NK-92 treated with Interleukin-12 subunit alpha and Interleukin-12 subunit beta, amount 100 ng/mL, for 24 hours (cell line): Measurements from ENCODE around the gene LILRA5.
"Not testable (repeated sequence)": the region's sequence is repeated elsewhere in the genome, so short reads cannot be mapped to it uniquely, and the experiment has no call there.

ENCODE experiments used
- DNase-seq: peaks from one replicate; lab custom pipeline; 2025; lab: John Stamatoyannopoulos, UW

LILRA5 gene

DNA sequence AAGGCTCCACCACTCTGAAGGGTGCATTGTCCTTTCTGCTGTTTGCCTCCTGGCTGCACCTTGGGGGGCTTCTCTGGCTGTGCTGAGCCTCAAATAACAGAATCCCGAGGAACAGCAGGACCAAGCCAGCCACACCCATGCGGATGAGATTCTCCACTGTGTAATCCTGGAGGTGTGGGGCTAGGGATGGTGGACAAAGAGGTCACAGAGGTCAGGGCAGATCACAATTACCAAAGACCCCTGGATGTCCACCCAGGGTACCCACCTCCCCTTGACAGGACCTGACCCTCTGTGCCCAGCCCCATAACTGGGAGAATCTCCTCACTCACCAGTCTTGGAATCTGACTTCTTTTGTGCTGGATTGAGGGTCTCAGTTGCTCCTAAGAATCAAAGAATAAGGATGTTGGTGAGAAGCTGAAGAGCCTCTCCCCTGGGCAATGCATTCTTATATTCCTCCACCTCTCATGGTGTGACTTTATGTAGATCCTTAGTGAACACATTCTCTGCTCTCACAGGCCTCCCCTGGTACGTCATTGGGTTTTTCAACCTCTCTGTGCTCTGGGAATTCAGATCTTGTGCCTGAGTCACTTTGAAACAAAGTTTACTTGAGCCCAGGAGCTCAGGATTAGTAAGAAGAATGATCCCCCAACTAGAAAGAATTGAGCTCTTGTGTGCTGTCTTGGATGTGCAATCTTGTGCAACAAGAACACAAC is 20.8 kb upstream of the LILRA5 start:
- no peak for DNase-seq

DNA sequence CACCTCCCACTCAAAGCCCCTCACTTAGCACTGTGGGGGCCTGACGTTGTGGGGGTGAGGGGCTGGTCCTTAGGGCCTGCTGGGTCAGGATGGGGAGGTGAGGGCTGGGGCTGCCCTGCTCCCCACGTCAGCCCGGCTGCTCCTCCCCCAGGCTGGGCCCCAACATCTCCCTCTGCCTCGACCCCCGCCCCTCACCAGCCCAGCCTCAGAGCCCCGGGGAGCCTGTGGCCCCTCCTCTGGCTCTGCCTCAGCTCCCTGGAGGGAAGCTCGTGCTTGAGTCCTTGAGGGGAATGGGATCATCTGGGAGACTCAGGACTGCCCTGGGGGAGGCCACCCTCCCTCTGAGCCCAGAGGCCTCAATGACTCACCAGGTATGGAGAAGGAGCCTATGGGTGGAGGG is 19.2 kb upstream of the LILRA5 start:
- DNase-seq: no peak

DNA sequence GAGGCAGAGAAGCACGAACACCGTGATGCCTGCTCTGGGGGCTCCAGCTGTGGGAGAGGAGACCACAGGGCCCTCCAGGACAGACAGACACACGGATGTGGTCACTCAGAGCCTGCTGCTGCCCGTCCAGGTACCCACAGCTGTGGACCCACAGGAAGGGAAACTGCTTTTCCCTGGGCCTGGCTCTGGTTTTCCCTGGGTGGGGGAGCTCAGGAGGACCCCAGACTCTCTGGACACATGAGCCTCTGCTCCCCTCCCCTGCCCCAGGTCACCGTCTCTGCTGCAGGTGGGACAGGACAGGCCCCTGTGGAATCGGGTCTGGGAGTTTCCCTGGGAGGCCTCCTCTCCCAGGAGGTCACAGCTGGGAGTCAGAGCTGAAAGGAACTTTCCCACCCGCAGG is 18.7 kb upstream of the LILRA5 start:
- DNase-seq: no peak

DNA sequence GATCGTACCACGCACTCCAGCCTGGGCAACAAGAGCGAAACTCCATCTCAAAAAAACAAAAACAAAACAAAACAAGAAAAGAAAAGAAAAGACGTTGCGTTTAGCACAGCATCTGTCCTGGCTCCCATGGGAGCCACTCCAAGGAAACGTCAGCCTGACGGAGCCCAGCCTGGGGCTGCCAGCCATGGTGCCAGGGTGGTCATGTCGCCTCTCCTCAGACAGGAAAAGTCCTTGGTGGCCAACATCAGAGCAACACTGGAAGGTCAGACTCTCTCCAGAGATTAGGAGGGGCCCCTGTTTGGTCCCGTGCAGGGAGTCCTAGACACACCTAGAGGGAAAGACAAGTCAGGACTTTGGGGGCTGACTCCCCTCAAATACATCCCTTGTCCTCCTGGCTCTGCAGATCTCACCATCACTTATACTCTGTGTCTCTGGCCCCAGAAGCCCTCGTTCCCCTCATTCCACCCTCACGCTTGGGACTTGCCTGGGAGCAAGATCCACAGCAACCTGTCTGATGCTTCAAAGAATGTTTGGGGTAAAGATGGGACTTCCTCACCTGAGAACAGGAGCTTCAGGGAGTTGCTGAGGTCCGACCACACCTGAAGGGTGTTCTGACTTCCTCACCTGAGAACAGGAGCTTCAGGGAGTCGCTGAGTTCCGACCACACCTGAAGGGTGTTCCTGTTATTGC is 16.7 kb upstream of the LILRA5 start:
- no peak for DNase-seq

DNA sequence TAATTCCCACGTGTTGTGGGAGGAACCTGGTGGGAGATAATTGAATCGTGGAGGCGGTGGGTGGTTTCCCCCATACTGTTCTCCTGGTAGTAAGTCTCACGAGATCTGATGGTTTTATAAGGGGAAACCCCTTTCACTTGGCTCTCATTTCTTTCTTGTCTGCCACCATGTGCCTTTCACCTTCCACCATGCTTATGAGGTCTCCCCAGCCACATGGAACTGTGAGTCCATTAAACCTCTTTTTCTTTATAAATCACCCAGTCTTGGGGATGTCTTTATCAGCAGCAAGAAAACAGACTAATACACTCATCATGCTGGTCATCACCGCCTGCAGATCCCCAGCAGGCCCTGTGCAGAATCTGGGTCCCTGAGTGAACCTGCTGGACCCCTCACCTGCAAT is 15.8 kb upstream of the LILRA5 start:
- DNase-seq: not testable (repeated sequence)

DNA sequence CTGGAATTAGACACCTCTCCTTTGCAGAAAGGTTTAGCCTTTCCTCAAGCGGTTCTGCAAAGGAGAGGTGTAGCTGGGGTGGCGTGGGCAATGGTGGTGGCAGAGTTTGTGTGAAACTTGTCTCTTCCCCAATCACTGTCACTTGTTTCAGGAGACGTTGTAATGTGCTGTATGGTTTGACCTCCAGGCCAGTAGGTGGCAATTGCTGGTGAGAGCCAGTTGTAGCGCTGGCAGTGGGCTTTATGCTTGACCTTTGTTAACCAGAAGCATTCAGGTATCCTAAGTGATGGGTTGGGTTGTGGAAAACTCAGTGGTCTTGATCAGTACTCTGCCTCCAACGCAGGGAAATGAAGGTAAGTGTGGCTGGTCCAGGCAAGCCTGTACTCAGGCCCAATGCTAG is 12.7 kb upstream of the LILRA5 start:
- DNase-seq: no peak

DNA sequence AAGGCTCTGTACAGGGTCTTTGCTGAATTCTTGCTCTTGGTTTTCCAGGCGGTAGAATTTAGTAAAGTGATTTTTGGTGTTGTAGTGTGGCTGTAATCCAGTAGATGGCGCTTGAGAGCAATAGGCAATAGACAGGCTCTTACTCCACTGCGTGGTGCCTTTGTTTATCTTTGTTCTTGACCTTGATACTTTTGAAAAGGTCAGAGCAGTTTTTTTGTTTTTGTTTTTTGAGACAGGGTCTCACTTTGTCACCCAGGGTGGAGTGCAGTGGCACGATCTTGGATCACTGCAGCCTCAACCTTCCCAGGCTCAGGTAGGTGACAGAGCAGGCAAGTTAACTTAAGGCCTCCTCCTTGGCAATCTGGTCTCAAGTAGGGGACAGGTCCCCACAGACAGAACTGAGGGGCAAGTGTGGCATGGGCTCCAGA is 12.2 kb upstream of the LILRA5 start:
- DNase-seq: no peak

DNA sequence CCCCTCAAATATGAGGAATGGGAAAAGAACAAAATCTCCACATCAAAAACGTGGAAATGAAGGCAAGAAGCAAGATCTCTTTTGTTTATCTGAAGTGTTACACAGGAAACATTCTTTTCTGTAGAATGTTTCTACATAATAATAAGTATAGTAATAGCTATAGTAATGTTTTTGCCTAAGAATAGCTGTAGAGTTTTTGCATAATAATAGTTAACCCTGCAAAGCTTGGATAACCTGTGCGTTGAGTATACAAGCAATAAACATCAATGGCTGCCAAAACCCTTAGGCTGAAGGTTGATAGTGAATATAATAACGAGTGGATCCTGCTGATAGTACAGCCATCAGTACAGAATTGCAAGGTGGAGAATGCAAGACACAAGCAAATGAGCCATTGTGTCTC is 11.1 kb upstream of the LILRA5 start:
- no peak for DNase-seq

DNA sequence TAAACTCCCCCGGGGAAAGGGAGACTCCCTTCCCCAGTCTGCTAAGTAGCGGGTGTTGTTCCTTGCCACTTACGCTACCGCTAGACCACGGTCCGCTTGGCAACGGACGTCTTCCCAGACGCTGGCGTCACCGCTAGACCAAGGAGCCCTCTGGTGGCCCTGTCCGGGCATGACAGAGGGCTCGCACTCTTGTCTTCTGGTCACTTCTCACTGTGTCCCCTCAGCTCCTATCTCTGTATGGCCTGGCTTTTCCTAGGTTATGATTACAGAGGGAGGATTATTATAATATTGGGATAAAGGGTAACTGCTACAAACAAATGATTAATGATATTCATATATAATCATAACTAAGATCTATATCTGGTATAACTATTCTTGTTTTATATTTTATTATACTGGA is 10.0 kb upstream of the LILRA5 start:
- not testable (repeated sequence) for DNase-seq

DNA sequence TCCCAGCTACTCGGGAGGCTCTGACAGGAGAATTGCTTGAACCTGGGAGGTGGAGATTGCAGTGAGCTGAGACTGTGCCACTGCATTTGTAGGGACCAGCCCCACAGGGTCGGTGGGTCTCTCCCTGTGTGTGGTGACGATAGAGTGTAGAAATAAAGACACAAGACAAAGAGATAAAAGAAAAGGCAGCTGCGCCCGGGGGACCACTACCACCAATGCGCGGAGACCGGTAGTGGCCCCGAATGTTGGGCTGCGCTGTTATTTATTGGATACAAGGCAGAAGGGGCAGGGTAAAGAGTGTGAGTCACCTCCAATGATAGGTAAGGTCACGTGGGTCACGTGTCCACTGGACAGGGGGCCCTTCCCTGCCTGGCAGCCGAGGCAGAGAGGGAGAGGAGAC is 9.3 kb upstream of the LILRA5 start:
- DNase-seq: not testable (repeated sequence)

DNA sequence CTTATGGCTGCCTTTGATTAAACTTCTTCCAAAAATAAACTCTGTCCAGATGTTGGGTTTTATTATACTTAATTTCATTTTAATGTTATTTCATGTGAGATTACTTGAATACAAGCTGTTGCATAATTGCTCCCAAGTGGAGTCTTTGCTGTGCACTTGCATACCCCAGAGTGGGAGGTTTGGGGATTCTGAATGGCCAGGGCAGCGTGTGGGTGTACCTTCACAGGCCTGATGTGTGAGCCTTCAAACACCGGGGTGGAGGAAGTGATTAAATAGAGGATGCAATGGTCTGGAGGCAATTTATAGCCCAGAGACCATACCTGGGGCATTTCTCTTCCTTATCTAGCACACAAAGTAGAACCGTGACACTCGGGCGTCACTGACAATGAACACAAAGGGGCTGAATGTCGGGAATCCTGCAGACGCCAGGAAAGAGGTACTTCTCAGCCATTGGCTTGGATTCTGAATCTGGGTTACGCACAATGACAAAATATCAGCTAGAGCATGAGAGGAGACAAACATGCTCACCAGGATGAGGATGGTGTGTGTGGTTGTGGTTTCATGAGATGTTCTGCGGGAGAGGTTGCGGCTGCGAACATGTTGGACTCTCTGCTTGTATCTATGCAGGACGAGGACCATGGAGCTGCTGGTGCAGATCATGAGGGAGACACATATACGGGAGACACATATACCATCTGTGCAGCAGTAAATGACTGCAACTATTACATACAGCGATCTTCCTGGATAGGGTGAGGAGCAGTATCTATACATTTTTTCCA is 7.1 kb upstream of the LILRA5 start:
- DNase-seq: no peak

DNA sequence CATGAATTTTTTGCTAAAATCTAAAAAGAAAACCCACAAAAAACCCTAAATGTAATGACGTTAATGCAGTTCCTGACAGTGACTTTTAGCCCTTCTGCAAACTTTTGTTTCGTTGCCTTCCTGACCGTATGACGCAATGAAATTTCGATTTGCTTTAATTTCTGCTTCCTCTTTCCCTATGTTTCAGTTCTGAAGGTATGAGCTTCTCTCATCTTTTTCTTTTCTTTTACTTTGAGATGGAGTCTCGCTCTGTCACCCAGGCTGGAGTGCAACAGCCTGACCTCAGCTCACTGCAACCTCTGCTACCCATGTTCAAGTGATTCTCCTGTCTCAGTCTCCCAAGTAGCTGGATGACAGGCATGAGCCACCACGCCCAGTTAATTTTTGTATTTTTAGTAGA is 6.1 kb upstream of the LILRA5 start:
- DNase-seq: no peak

DNA sequence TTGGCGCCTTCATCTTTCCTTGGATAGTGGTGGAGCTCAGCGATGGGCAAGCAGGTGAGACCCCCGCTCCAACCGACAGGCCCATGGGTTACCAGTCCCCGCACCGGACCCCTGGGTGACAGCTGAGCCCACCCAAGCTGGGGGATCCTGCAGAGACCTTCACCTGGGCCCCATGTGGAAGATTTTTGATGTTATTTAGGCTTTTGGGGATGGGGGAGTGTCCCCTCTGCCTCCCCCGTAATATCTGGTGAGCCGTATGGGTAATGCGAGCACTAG is 4.9 kb upstream of the LILRA5 start:
- no peak for DNase-seq

DNA sequence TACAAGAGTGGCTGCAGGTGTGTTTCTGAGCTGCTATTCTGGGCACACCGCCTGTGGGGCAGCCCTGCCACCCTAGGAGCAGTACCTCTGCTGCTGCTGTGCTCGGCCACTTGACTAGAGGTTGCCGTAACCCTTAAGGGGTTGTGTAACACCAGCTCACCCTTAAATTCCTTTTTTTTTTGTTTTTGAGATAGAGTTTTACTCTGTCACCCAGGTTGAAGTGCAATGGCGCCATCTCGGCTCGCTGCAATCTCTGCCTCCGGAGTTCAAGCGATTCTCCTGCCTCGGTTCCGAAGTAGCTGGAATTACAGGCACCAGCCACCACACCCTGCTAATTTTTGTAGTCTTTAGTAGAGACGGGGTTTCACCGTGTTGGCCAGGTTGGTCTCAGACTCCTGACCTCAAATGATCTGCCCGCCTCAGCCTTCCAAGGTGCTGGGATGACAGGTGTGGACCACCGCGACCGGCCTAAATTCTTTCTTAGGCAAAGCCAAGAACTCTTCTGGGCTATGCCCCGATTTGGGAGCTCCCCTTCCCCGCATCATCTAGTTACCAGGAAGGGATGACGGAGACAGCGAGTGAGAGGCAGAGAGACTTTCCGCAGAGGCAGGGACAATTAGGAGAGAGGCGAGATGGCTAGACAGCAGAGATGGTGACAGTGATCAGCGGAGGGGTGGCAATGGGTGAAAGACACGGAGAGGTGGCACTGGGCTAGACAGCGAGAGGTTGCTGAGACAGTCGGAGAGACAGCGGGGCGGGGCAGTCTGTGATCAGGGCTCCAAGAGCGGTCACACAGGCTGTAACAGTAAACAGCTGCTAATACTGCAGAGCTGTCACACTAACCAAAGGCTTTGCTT is 4.4 kb upstream of the LILRA5 start:
- DNase-seq: no peak

DNA sequence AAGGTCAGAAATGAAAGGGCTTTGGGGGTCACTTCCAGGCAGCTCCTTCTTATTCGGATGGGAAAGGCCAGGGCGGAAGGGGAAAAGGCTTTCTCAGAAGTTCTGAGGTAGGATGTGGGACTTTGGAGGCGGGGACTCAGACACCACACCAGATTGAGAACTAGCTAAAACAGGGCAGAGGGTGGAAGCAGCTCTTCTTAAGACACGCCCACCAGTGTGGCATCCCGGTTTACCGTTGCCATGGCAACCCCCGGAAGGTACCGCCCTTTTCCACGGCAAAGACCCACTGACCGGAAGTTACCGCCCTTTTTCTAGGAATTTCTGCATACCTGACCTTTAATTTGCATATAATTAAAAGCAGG is 3.8 kb upstream of the LILRA5 start:
- DNase-seq: no peak

DNA sequence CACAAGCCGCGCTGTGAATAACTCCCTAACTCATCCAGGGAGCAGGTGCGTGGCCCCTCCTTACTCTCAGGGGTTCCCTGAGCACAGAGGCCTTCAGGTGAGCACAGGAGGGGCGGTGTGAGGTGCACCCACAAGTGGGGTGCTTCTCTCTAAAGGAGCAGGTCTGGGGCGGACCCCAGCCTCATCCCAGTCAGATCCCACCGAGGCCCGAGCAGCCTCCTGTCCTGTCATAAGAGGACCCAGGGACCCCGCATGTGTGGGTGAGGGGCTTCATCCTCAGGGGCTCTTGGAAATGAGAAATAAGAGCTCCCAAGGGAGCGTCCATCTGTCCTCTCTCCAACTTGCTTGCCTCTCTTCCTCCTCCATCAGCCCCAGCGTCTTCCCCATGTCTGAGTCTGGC is 3.0 kb upstream of the LILRA5 start:
- no peak for DNase-seq

DNA sequence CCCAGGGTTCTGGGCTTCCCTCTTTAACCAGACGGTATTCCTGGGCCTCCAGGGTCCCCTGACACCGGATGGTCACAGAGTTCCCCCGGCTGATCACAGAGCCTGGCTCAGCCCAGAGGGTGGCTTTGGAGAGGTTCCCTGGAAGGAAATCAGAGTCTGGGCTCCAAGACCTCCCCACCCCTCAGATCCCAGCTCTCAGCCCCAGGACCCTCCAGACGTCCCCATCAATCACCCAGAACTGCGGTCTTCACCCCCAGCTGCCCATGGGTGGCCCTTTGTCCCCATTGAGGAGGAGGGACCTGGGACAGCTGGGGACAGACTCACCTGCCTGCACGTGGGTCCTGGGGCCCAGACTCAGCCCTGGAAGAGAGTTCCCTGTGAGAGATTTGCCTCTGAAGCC is 955 bp downstream of the LILRA5 start:
- DNase-seq: no peak

DNA sequence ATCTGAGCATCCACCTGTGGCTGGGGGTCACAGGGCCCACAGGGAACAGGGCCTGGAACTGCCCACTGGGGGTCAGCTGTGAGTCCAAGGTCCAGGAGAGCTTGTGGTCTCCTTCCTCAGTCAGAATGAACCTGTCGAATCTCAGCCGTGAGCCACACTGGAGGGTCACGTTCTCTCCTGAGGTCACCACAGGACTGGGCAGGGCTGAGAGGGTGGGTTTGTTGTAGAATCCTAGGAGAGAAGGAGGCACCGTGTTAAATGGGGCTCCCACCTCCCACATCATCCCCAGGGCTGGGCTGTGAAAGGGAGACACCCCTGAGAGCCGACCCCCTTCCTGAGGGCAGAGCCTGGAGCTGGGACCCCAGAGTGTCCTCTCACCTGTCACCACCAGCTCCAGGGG is 1.5 kb downstream of the LILRA5 start:
- no peak for DNase-seq

DNA sequence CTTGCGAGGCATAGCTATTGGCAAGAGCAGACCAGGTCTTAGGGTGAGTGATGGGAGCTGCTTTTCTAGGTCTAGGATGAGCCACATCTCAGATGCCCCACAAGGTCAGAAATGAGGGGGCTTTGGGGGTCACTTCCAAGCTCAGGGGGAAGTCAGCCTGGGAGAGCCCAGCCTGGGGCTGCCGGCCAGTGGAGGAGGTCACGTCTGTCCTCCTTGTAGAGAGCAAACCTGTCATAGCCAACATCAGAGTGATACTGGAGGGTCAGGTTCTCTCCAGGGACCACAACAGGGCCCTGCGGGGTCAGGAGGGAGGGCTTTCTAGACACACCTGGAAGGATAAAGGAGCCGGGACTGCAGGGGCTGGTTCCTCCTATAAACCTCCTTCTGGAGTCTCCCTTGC is 2.4 kb downstream of the LILRA5 start:
- no peak for DNase-seq

DNA sequence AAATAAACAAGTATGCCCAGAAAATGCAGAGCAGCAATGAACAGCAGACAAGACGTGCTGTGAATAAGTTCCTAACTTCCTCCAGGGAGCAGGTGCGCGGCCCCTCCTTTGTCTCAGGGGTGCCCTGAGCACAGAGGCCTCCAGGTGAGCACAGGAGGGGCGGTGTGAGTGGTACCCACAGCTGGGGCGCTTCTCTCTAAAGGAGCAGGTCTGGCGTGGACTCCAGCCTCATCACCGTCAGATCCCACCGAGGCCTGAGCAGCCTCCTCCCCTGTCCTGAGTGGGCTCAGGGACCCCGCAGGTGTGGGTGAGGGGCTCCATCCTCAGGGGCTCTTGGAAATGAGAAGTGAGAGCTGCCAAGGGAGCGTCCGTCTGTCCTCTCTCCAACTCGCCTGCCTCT is 3.2 kb downstream of the LILRA5 start:
- no peak for DNase-seq

DNA sequence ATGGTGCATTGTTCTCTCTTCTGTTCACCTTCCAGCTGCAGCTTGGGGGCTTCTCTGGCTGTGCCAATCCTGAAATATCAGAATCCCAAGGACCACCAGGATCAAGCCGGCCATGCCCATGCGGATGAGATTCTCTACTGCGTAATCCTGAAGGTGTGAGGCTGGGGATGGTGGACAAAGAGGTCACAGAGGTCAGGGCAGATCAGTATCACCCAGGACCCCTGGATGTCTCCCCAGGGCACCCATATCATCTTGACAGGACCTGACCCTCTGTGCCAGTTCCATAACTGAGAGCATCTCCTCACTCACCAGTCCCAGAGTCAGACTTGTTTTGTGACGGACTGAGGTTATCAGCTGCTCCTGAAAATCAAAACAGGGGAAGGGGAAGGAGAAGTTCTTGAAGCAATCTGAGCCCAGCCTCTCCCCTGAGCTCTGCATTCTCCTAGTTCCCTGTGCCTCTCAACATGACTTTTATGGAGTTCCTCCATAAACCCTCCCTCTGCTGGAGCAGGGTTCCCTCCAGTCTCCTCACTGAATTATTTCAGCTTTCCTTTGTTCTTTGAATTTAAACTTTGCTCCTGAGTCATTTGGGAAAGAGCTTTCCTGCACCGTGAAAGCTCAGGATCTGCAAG is 5.5 kb downstream of the LILRA5 start:
- no peak for DNase-seq

DNA sequence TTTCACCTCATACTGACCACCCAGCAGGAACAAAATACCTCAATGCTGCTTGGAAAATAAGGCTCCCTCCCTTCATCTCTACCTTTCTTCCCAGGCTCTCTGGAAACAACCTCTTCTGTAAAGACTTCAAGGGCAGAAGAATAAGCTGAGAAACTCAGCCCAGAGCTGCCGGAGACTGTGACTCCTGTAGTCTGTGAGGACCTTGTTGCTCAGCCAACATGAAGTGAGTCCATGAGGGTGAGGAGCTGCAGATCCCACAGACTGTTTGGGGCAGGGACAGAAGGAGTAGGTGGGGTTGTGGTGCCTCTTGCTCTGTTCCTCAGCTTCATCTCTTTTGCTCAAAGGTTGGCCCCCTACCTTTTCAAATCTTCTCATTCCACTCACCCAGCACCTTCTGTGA is 7.8 kb downstream of the LILRA5 start:
- DNase-seq: no peak
